OCI-LY1 (cell line): Measurements from ENCODE around the gene ST6GALNAC5.

ENCODE experiments used
- H2AFZ ChIP-seq: fragments of 200-600 bp; sonication (generic), shearing (Covaris generic); 2 replicates; pipeline ENCODE4 v1.6.0; 2014; ENCODE audit warnings: antibody characterized with exemption, mild to moderate bottlenecking, low read length
- H3F3A ChIP-seq: fragments of 200-600 bp; sonication (generic), shearing (Covaris generic); 2 replicates; pipeline ENCODE4 v1.6.0; 2014; ENCODE audit warnings: mild to moderate bottlenecking, antibody characterized with exemption, low read length, moderate library complexity; ENCODE audit not compliant: insufficient read depth
- H3K27ac ChIP-seq: fragments of 200-600 bp; sonication (generic); 2 replicates; pipeline ENCODE4 v1.5.1; 2014; ENCODE audit warnings: low read length, mixed run types, mild to moderate bottlenecking, low read depth; ENCODE audit not compliant: poor library complexity, severe bottlenecking
- H3K27me3 ChIP-seq: fragments of 200-600 bp; sonication (generic); 2 replicates; pipeline ENCODE4 v1.6.0; 2014; ENCODE audit warnings: antibody characterized with exemption, mild to moderate bottlenecking, low read length, moderate library complexity; ENCODE audit not compliant: insufficient read depth
- H3K36me3 ChIP-seq: fragments of 200-600 bp; sonication (generic); 2 replicates; pipeline ENCODE4 v1.6.1; 2014; ENCODE audit warnings: mild to moderate bottlenecking, antibody characterized with exemption, low read length, moderate library complexity, mixed read lengths; ENCODE audit not compliant: insufficient read depth
- H3K4me1 ChIP-seq: fragments of 200-600 bp; sonication (generic); 2 replicates; pipeline ENCODE4 v1.5.1; 2014; ENCODE audit warnings: mild to moderate bottlenecking, low read length, moderate library complexity; ENCODE audit not compliant: insufficient read depth, severe bottlenecking
- H3K4me2 ChIP-seq: fragments of 200-600 bp; sonication (generic), shearing (Covaris generic); 2 replicates; pipeline ENCODE4 v1.6.1; 2014; ENCODE audit warnings: low read length
- H3K4me3 ChIP-seq: fragments of 200-600 bp; sonication (generic); 2 replicates; pipeline ENCODE4 v1.5.1; 2014; ENCODE audit warnings: low read length, low read depth, mild to moderate bottlenecking, mixed read lengths; ENCODE audit not compliant: poor library complexity, severe bottlenecking
- H3K79me2 ChIP-seq: fragments of 200-600 bp; shearing (Covaris generic); 2 replicates; pipeline ENCODE4 v1.6.1; 2016; ENCODE audit warnings: mixed run types, low read length, mixed read lengths; ENCODE audit not compliant: insufficient read depth
- H3K9ac ChIP-seq: fragments of 200-600 bp; sonication (generic), shearing (Covaris generic); 2 replicates; pipeline ENCODE4 v1.6.1; 2014; ENCODE audit warnings: mild to moderate bottlenecking, low read length, mixed read lengths
- H3K9me2 ChIP-seq: fragments of 200-600 bp; sonication (generic), shearing (Covaris generic); 2 replicates; pipeline ENCODE4 v1.6.1; 2014; ENCODE audit warnings: low read depth, mild to moderate bottlenecking, low read length, mixed read lengths
- H3K9me3 ChIP-seq: fragments of 200-600 bp; shearing (Covaris generic); 2 replicates; pipeline ENCODE4 v1.6.1; 2014; ENCODE audit warnings: low read length, mixed read lengths
- H4K20me1 ChIP-seq: fragments of 200-600 bp; sonication (generic), shearing (Covaris generic); 2 replicates; pipeline ENCODE4 v1.6.0; 2016; ENCODE audit warnings: mild to moderate bottlenecking, low read length; ENCODE audit not compliant: insufficient read depth
- EZH2 ChIP-seq: fragments of 200-600 bp; sonication (generic), shearing (Covaris generic); IDR thresholded peaks from 2 replicates; pipeline ENCODE4 v1.8.0; 2017; ENCODE audit warnings: borderline replicate concordance, mixed run types, mild to moderate bottlenecking, antibody characterized with exemption, low read length, moderate library complexity, mixed read lengths
- TF ChIP-seq, protein P1 (sequence below): fragments of 200-600 bp; sonication (generic), shearing (Covaris generic); IDR thresholded peaks from 2 replicates; pipeline ENCODE4 v1.5.1; 2017; ENCODE audit warnings: mild to moderate bottlenecking, antibody characterized with exemption, low read length, moderate library complexity, mixed read lengths

ST6GALNAC5 gene

DNA sequence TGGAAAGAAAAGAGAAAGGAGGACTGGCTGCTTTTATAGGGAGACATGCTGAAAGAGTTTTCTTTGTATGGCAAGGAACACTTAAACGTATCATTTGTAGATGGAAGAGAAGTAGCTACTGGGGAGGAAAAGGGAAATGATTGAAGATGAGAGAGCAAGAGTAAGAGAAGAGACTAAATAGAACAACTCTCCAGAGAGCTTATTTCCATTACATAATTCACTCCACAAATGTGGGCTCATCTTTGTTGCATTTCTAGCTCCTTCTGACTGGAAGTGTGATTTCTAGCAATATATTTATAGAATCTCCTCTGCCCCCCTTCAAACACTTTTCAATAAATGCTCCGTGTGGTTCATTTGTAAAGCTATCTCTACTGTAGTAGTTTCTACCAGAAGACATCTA is 71.0 kb downstream of the ST6GALNAC5 start:
- Histone ChIP-seq H4K20me1 (no peaks in the 10 kb centered on the region), H2AFZ (no peak overlapping the region), H3K27me3 (no peaks in the 10 kb centered on the region), H3K36me3 (no peaks in the 10 kb centered on the region), H3K9me3 (no peaks in the 10 kb centered on the region), H3K27ac (no peak overlapping the region), H3K9me2 (no peaks in the 10 kb centered on the region), H3F3A (no peaks in the 10 kb centered on the region), H3K4me1 (no peaks in the 10 kb centered on the region), H3K4me2 (no peak overlapping the region), H3K79me2 (no peaks in the 10 kb centered on the region), H3K9ac (no peak overlapping the region), H3K4me3 (no peak overlapping the region)
- TF ChIP-seq, protein P1, sequence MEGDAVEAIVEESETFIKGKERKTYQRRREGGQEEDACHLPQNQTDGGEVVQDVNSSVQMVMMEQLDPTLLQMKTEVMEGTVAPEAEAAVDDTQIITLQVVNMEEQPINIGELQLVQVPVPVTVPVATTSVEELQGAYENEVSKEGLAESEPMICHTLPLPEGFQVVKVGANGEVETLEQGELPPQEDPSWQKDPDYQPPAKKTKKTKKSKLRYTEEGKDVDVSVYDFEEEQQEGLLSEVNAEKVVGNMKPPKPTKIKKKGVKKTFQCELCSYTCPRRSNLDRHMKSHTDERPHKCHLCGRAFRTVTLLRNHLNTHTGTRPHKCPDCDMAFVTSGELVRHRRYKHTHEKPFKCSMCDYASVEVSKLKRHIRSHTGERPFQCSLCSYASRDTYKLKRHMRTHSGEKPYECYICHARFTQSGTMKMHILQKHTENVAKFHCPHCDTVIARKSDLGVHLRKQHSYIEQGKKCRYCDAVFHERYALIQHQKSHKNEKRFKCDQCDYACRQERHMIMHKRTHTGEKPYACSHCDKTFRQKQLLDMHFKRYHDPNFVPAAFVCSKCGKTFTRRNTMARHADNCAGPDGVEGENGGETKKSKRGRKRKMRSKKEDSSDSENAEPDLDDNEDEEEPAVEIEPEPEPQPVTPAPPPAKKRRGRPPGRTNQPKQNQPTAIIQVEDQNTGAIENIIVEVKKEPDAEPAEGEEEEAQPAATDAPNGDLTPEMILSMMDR = no peak
- no peak for TF ChIP-seq EZH2

DNA sequence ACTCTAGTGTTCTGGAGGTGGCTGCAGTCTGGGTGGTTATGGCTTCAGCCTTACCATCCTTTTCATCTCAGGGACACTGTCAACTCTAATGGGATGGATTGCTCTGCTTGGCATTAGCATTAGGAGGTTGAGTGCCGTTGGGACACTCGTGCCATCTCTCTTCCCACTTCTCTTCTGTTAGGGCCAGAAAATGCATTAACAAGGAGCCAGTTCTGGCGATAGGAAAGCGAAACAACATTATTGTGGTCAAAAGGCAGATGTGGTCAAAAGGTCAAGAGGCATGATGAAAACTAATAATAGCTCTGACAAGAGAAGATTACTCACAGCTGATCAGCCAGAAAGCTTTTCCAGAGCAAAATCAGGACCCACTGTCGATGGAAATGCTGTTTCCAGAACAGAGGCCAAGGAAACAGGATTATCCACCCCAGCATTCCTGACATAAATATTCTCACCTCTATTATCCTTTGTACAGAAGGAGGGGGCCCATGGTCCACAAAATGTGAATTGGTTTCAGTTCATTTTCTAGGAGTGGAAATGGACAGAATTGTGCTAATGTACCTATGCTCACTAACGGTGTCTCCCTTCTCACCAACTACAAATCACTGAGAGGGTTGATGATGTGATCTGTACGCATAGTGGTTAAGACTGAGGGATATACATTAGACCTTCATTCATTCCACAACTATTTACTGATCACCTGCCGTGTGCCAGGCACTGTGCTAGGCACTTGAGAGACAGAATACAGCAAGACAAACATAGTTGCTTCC is 72.0 kb downstream of the ST6GALNAC5 start:
- Histone ChIP-seq H3K27ac (no peak overlapping the region), H3K27me3 (no peaks in the 10 kb centered on the region), H3K79me2 (no peaks in the 10 kb centered on the region), H3K9me3 (no peaks in the 10 kb centered on the region), H3K9ac (no peak overlapping the region), H3K4me1 (no peaks in the 10 kb centered on the region), H3K4me3 (no peak overlapping the region), H3K9me2 (no peaks in the 10 kb centered on the region), H3F3A (no peaks in the 10 kb centered on the region), H3K36me3 (no peaks in the 10 kb centered on the region), H3K4me2 (no peak overlapping the region), H4K20me1 (no peaks in the 10 kb centered on the region), H2AFZ (no peak overlapping the region)
- no peak for TF ChIP-seq EZH2
- TF ChIP-seq, protein P1 = no peak

DNA sequence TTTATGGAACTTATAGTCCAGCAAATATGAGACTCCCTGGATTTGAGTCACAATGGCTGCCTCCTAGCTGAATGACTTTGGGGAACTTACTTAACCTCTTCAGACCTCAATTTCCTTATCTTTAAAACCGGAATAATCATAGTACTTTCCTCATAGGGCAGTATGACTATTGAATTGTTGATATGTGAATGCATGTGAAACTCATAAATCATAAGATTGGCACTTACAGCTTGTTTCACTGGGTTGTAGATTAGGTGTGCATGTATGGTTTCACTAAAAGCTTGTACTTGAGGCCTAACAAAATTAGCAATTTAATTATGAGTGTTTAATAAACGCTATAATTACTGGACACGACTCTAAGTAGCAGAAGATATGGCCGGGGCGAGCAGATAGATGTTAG is 72.5 kb downstream of the ST6GALNAC5 start:
- TF ChIP-seq EZH2 = no peak
- TF ChIP-seq, protein P1 = no peak
- Histone ChIP-seq H3K27ac (no peak overlapping the region), H4K20me1 (no peaks in the 10 kb centered on the region), H3F3A (no peaks in the 10 kb centered on the region), H3K4me2 (no peak overlapping the region), H3K9me3 (no peaks in the 10 kb centered on the region), H2AFZ (no peak overlapping the region), H3K9me2 (no peaks in the 10 kb centered on the region), H3K9ac (no peak overlapping the region), H3K4me1 (no peaks in the 10 kb centered on the region), H3K36me3 (no peaks in the 10 kb centered on the region), H3K4me3 (no peak overlapping the region), H3K79me2 (no peaks in the 10 kb centered on the region), H3K27me3 (no peaks in the 10 kb centered on the region)
